Karpas-422 (cell line): ENCODE measurements around the gene CAPS. TPM values are rescaled to one million over a fixed set of nuclear protein-coding genes. Genes with fewer than 3 reads are reported as not detected.

Experiments used
- DNase-seq: peaks from one replicate; pipeline ENCODE4 v3.0.0-alpha.2; 2015
- H2AFZ ChIP-seq: fragments of 200-600 bp; sonication (generic); 2 replicates; pipeline ENCODE4 v1.6.1; 2014; ENCODE audit warnings: antibody characterized with exemption, low read length, mixed read lengths
- H3K27ac ChIP-seq: fragments of 200-600 bp; sonication (generic); 2 replicates; pipeline ENCODE4 v1.5.1; 2014; ENCODE audit warnings: mild to moderate bottlenecking, low read length, moderate library complexity
- H3K27me3 ChIP-seq: fragments of 200-600 bp; sonication (generic); 2 replicates; pipeline ENCODE4 v1.6.1; 2014; ENCODE audit warnings: low read length, mixed read lengths
- H3K36me3 ChIP-seq: fragments of 200-600 bp; sonication (generic); 2 replicates; pipeline ENCODE4 v1.6.1; 2014; ENCODE audit warnings: low read length, mixed read lengths; ENCODE audit not compliant: insufficient read depth
- H3K4me1 ChIP-seq: fragments of 200-600 bp; sonication (generic); 2 replicates; pipeline ENCODE4 v1.6.1; 2014; ENCODE audit warnings: mild to moderate bottlenecking, low read length, mixed read lengths
- H3K4me2 ChIP-seq: fragments of 200-600 bp; sonication (generic); 2 replicates; pipeline ENCODE4 v1.6.1; 2014; ENCODE audit warnings: low read length, low read depth, mild to moderate bottlenecking; ENCODE audit not compliant: poor library complexity, severe bottlenecking
- H3K4me3 ChIP-seq: fragments of 200-600 bp; sonication (generic); 2 replicates; pipeline ENCODE4 v1.5.1; 2014; ENCODE audit warnings: mild to moderate bottlenecking, antibody characterized with exemption, low read length, mixed read lengths
- H3K79me2 ChIP-seq: fragments of 200-600 bp; sonication (generic); 2 replicates; pipeline ENCODE4 v1.6.1; 2014; ENCODE audit warnings: mild to moderate bottlenecking, low read length, mixed read lengths
- H3K9ac ChIP-seq: fragments of 200-600 bp; sonication (generic); 2 replicates; pipeline ENCODE4 v1.6.0; 2014; ENCODE audit warnings: low read length
- H3K9me2 ChIP-seq: fragments of 200-600 bp; sonication (generic), shearing (Covaris generic); replicated peaks from 2 replicates; pipeline ENCODE4 v1.6.0; 2014; ENCODE audit warnings: mild to moderate bottlenecking, low read length, moderate library complexity; ENCODE audit not compliant: insufficient read depth
- H3K9me3 ChIP-seq: fragments of 300-700, 200-600 bp; sonication (generic); 2 replicates; pipeline ENCODE4 v1.6.1; 2014; ENCODE audit warnings: low read length, mixed read lengths
- H4K20me1 ChIP-seq: fragments of 200-600 bp; sonication (generic); 2 replicates; pipeline ENCODE4 v1.6.1; 2014; ENCODE audit warnings: mild to moderate bottlenecking, antibody characterized with exemption, low read length, low read depth; ENCODE audit not compliant: insufficient read depth
- total RNA-seq: library from RNA; depleted of rRNA; stranded (reverse); fragments of >200 nt; shearing (Covaris generic); gene quantifications from 2 replicates; pipeline ENCODE4 v1.2.3, GENCODE V29; 2014; ENCODE audit warnings: low replicate concordance

The CAPS gene
- total RNA-seq, 1 experiment from 2014 or later, result 3.8 TPM

DNA sequence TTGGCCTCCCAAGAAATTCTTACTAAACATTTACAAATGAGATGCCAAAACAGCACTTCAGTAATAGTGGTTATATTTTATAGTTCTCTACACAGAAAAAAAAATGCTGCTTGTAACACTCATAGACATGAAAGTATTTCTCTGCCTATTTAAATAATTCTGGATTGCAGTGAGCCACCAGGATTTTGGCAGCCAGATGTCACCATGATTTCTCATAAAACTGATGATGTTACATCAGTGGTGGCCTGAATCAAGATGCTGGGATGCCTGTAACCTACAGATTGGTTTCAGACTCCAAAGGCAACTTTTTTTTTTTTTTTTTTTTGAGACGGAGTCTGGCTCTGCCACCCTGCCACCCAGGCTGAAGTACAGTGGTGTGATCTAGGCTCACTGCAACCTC lies 2.7 kb upstream of the CAPS start:
- H3K4me3 ChIP-seq, result no peak overlapping the region
- no peaks in the 10 kb centered on the region; the same call in 1 of the 2 replicates for H3K36me3 ChIP-seq
- H3K27ac ChIP-seq, result no peak overlapping the region
- no peaks in the 10 kb centered on the region for H3K4me1 ChIP-seq
- H3K4me2 ChIP-seq, result no peak overlapping the region
- H3K9me2 ChIP-seq, result no peaks in the 10 kb centered on the region
- H3K9ac ChIP-seq, result no peak overlapping the region
- DNase-seq, result no peak
- H3K9me3 ChIP-seq, result no peaks in the 10 kb centered on the region
- no peaks in the 10 kb centered on the region for H3K79me2 ChIP-seq
- H2AFZ ChIP-seq, result no peak overlapping the region
- H3K27me3 ChIP-seq, result no peaks in the 10 kb centered on the region
- no peaks in the 10 kb centered on the region for H4K20me1 ChIP-seq

DNA sequence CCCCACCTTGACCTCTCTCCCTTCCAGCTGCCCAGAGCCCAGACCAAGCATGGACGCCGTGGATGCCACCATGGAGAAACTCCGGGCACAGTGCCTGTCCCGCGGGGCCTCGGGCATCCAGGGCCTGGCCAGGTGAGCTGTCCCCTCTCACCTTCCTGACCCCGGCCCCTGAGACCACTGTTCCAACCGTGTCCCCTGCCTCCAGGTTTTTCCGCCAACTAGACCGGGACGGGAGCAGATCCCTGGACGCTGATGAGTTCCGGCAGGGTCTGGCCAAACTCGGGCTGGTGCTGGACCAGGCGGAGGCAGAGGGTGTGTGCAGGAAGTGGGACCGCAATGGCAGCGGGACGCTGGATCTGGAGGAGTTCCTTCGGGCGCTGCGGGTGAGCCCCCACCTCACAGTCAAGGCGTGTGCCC lies 312 bp downstream of the CAPS start:
- no peak overlapping the region for H3K4me2 ChIP-seq
- no peak overlapping the region for H2AFZ ChIP-seq
- H3K79me2 ChIP-seq, result no peaks in the 10 kb centered on the region
- H4K20me1 ChIP-seq, result no peaks in the 10 kb centered on the region; the same call in 1 of the 2 replicates
- no peaks in the 10 kb centered on the region for H3K9me3 ChIP-seq
- no peaks in the 10 kb centered on the region for H3K9me2 ChIP-seq
- no peak overlapping the region for H3K27ac ChIP-seq
- no peaks in the 10 kb centered on the region for H3K4me1 ChIP-seq
- no peaks in the 10 kb centered on the region for H3K27me3 ChIP-seq
- H3K4me3 ChIP-seq, result no peak overlapping the region
- H3K9ac ChIP-seq, result no peak overlapping the region
- no peak for DNase-seq
- H3K36me3 ChIP-seq, result no peaks in the 10 kb centered on the region; the same call in 1 of the 2 replicates

DNA sequence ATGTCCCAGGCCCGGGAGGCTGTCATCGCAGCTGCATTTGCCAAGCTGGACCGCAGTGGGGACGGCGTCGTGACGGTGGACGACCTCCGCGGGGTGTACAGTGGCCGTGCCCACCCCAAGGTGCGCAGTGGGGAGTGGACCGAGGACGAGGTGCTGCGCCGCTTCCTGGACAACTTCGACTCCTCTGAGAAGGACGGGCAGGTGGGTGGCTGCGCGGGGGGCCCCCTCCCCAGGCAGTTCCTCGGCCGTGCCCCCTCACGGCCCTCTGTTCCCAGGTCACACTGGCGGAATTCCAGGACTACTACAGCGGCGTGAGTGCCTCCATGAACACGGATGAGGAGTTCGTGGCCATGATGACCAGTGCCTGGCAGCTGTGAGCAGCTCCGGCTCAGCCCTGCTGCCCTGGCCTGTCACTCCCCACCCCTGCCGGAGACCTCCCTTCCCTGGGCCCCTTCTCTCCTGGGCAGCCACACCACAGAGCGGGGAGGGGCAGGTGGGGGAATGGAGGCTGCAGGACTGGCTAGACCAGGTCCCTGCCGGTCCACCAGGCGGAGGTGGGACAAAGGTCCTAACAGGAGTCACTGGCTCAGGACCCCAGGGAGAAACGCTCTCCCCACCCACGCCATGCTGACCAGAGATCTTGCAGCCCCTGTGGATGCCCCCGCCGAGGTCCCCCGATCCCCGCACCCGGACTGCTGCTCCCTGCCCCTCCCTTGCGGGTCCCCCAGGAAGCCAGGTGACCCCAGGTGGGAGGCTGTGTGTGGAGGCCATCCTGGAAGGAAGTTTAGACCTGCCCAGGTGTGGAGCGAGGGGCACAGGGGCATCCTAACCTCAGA lies 1.1 kb downstream of the CAPS start:
- H3K4me3 ChIP-seq, result no peak overlapping the region
- no peak overlapping the region for H3K4me2 ChIP-seq
- H3K9me3 ChIP-seq, result no peaks in the 10 kb centered on the region
- no peak overlapping the region for H3K9ac ChIP-seq
- no peaks in the 10 kb centered on the region for H3K9me2 ChIP-seq
- DNase-seq, result no peak
- no peaks in the 10 kb centered on the region for H3K4me1 ChIP-seq
- no peaks in the 10 kb centered on the region for H3K79me2 ChIP-seq
- H3K36me3 ChIP-seq, result no peaks in the 10 kb centered on the region; the same call in 1 of the 2 replicates
- H3K27ac ChIP-seq, result no peak overlapping the region
- H4K20me1 ChIP-seq, result no peaks in the 10 kb centered on the region; the same call in 1 of the 2 replicates
- H2AFZ ChIP-seq, result no peak overlapping the region
- H3K27me3 ChIP-seq, result no peaks in the 10 kb centered on the region

DNA sequence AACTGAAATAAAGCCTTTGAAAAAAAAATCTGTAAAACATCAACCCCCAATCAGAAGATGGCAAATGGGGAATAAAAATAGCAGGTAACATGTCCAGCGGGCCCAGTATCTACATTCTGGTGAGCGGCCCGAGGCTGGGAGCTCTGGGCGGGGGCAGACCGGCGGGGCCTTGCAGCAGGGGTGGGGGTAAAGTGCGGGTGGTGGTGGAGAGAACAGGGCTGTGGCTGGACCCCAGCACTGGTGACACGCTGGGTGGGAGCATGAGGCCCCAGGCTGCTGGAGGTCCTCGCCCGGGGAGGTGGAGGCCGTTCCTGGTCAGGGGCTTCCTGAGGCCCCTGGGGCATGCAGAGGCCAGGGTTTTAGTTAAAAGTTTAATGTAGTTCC lies 1.7 kb downstream of the CAPS start:
- no peak overlapping the region for H2AFZ ChIP-seq
- H3K27me3 ChIP-seq, result no peaks in the 10 kb centered on the region
- H3K36me3 ChIP-seq, result no peaks in the 10 kb centered on the region; the same call in 1 of the 2 replicates
- H3K9me2 ChIP-seq, result no peaks in the 10 kb centered on the region
- H3K4me1 ChIP-seq, result no peaks in the 10 kb centered on the region
- no peak overlapping the region for H3K9ac ChIP-seq
- H3K9me3 ChIP-seq, result no peaks in the 10 kb centered on the region
- H3K4me2 ChIP-seq, result no peak overlapping the region
- H3K79me2 ChIP-seq, result no peaks in the 10 kb centered on the region
- DNase-seq, result no peak
- H4K20me1 ChIP-seq, result no peaks in the 10 kb centered on the region; the same call in 1 of the 2 replicates
- H3K4me3 ChIP-seq, result no peak overlapping the region
- no peak overlapping the region for H3K27ac ChIP-seq

DNA sequence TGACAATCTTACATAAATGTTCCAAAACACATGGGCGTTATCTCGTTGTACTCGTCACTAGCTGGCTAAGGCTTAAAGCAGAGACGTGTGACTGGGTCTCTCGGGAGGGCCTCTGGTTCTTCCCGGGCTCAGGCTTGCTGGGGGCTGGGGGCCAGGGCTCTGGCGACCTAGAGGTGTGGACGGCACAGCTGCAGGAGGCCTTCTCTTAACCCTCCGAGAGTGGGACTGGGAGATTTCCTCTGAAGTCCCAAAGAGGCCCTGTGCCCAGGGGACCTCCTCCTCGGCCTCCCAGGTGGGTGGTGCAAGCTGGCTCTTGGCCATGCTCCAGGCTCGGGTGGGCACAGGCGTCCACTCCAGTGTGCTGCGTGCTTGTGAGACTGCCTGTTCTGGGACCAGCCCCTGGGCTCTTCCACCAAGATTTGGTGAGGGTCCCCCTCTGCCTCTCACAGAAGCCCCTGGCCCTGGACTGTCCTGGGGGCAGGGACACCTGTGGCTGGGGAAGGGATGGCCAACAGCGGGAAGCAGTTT lies 2.2 kb downstream of the CAPS start:
- no peak for DNase-seq
- Histone ChIP-seq H3K27ac (no peak overlapping the region), H3K79me2 (no peaks in the 10 kb centered on the region), H3K4me2 (no peak overlapping the region), H3K36me3 (no peaks in the 10 kb centered on the region; the same call in 1 of the 2 replicates), H3K9me3 (no peaks in the 10 kb centered on the region), H3K9me2 (no peaks in the 10 kb centered on the region), H2AFZ (no peak overlapping the region), H3K4me1 (no peaks in the 10 kb centered on the region), H3K9ac (no peak overlapping the region), H3K27me3 (no peaks in the 10 kb centered on the region), H4K20me1 (no peaks in the 10 kb centered on the region; the same call in 1 of the 2 replicates), H3K4me3 (no peak overlapping the region)

DNA sequence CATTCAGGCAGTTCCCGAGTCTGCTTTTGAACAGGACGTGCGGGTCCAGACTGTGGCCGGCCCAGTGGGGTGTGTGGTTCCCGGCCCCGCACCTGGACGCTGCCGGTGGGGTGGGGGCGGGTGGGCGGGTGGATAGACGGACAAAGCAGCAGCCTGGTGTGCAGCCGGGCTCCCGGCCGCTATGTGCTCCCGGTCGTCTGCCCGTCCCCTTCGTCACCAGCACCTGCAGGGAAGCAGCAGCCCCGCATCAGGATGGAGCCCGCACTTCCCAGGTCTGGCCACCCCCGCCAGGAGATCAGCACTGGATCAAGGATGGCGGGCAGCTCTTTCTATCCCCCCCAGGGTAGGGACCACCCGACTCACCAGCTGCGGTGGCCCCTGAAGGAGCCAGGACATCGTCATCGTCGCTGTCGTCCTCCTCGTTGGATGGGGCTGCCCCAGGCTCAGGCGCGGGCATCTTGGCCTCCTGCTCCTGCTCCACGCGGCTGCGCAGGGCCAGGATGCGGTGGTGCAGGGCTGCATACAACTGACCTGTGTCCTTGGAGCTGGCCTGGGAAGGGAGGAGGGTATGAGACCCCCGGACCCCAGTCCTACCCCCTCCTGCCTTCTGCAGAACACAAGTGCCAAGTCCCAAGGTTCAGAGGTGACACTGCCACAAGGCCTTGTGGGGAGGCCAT lies 3.5 kb downstream of the CAPS start:
- Histone ChIP-seq H3K9me2 (no peaks in the 10 kb centered on the region), H3K4me1 (no peaks in the 10 kb centered on the region), H3K27ac (no peak overlapping the region), H3K4me2 (no peak overlapping the region), H3K4me3 (no peak overlapping the region), H4K20me1 (no peaks in the 10 kb centered on the region; the same call in 1 of the 2 replicates), H2AFZ (no peak overlapping the region), H3K9me3 (no peaks in the 10 kb centered on the region), H3K9ac (no peak overlapping the region), H3K36me3 (no peaks in the 10 kb centered on the region; the same call in 1 of the 2 replicates), H3K79me2 (no peaks in the 10 kb centered on the region), H3K27me3 (no peaks in the 10 kb centered on the region)
- no peak for DNase-seq

DNA sequence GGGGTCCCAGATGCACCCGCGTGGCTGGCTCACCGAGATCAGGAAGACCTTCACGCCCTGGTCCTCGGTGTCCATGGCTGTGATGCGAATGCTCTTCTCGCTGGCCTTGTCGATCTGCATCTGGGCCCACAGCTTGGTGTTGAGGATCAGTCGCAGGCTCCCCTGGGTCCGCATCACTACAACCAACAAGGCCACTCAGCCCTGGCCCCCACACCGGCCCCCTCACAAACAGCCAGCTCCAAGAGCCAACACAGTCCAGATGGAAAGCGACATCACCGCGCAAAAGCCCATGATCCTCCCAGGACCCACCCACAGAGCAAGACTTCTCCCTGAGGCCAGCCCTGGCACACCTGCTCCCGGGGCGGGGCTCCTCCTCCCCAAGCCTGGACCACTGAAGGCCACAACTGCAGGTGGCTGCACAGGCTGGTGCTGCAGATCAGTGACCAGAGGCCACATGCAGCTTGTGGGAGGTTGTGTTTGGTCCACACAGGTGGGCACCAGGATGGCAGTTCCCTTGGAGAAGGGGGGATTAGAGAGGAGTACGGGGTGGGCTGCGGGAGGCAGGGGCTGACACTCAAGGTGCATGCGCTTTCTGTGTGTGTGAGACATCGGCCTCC lies 4.5 kb downstream of the CAPS start:
- Histone ChIP-seq H3K79me2 (no peaks in the 10 kb centered on the region), H3K9ac (no peak overlapping the region), H3K27me3 (no peaks in the 10 kb centered on the region), H3K4me3 (no peak overlapping the region), H2AFZ (no peak overlapping the region), H3K4me2 (no peak overlapping the region), H3K4me1 (no peaks in the 10 kb centered on the region), H3K9me3 (no peaks in the 10 kb centered on the region), H3K27ac (no peak overlapping the region), H4K20me1 (no peaks in the 10 kb centered on the region; the same call in 1 of the 2 replicates), H3K36me3 (peaks cover 4% of the 10 kb centered on the region; the same call in 1 of the 2 replicates), H3K9me2 (no peaks in the 10 kb centered on the region)
- no peak for DNase-seq
